ENCODE measurements around the gene RPS6KA5. TPM values are rescaled to one million over a fixed set of nuclear protein-coding genes. Genes with fewer than 3 reads are reported as not detected.

Gene RPS6KA5
- total RNA-seq, 2 donors from 2014 or later, result 15.2 to 19.2 TPM

DNA sequence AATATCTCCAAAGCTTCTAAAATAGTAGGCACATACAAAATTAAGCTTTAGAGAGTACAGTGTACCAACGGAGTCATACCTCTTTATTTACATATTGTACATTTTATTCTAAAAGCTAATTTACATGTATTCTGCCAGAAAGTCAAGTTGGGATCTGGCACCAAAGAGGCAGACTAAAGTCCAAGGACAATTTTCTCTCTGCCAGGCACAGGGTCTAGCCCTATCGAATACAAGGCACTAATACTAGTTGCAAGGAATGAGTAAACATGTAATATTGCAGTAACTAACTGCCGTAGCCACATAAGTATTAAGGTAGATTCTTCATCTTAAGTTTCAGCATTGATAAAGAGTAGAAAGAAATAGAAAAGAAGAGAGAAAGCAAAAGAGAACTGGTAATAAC is 93.9 kb downstream of the RPS6KA5 start:
- H3K27ac ChIP-seq, result no peak overlapping the region
- H3K9me3 ChIP-seq, result no peaks in the 10 kb centered on the region
- intact Hi-C loops (cut with DNase I), result no loop called here
- H3K36me3 ChIP-seq, result no peaks in the 10 kb centered on the region
- DNase-seq, result no peak
- no peak overlapping the region for H3K9ac ChIP-seq (ENCODE audit: low read depth in 2 of 2, low read length in 2 of 2)
- TF ChIP-seq, protein P1, sequence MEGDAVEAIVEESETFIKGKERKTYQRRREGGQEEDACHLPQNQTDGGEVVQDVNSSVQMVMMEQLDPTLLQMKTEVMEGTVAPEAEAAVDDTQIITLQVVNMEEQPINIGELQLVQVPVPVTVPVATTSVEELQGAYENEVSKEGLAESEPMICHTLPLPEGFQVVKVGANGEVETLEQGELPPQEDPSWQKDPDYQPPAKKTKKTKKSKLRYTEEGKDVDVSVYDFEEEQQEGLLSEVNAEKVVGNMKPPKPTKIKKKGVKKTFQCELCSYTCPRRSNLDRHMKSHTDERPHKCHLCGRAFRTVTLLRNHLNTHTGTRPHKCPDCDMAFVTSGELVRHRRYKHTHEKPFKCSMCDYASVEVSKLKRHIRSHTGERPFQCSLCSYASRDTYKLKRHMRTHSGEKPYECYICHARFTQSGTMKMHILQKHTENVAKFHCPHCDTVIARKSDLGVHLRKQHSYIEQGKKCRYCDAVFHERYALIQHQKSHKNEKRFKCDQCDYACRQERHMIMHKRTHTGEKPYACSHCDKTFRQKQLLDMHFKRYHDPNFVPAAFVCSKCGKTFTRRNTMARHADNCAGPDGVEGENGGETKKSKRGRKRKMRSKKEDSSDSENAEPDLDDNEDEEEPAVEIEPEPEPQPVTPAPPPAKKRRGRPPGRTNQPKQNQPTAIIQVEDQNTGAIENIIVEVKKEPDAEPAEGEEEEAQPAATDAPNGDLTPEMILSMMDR (IDR thresholded peaks at IDR 0.05), result no peak
- peaks cover 2% of the 10 kb centered on the region for H3K4me1 ChIP-seq
- H3K27me3 ChIP-seq, result no peaks in the 10 kb centered on the region
- H3K4me3 ChIP-seq, result no peak overlapping the region

DNA sequence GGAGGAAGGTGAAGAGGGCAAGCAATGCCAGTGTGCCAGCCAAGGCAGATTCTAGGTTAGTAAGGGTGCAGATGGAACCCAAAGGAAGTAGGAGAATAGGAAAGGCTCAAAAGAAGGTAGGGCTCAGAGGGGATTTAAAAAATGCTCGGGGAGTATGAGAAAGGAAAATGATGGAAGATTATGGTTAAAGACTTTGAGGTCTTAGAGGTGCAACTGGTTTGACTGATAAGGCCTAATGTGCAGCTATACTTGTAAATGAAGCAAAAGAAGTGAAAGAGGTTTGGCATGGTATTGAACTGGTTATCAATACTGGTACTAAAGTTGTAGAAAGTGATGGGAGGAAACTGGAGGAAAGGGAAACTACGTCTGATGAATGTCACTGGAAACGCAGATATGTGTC is 94.7 kb downstream of the RPS6KA5 start:
- no peaks in the 10 kb centered on the region for H3K36me3 ChIP-seq
- TF ChIP-seq, protein P1 (IDR thresholded peaks at IDR 0.05), result no peak
- intact Hi-C loops (cut with DNase I), result no loop called here
- DNase-seq, result no peak
- no peak overlapping the region for H3K27ac ChIP-seq
- no peak overlapping the region for H3K4me3 ChIP-seq
- H3K27me3 ChIP-seq, result no peaks in the 10 kb centered on the region
- no peaks in the 10 kb centered on the region for H3K9me3 ChIP-seq
- no peak overlapping the region for H3K9ac ChIP-seq (ENCODE audit: low read depth in 2 of 2, low read length in 2 of 2)
- peaks cover 2% of the 10 kb centered on the region for H3K4me1 ChIP-seq

DNA sequence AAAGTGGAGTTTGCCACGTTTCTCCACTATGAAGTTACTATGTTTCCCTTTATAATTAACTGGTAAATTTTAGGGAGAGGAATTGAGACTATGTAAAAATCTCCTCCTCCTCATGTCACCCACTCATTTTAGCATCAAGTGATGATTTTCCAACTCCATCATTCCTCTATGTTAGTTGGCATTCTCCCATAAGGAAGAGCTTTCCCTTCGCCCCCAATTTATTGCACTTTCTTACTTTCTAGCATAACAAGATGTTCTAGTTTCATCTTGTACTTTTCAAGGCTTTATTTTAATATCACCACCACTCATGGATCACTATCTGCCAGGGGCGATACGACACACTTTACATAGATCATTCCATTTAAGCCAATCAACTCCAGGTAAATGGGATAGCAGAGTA is 97.1 kb downstream of the RPS6KA5 start:
- no peaks in the 10 kb centered on the region for H3K36me3 ChIP-seq
- intact Hi-C loops (cut with DNase I), result no loop called here
- H3K4me3 ChIP-seq, result no peak overlapping the region
- DNase-seq, result no peak
- H3K4me1 ChIP-seq, result no peaks in the 10 kb centered on the region
- H3K27ac ChIP-seq, result no peak overlapping the region
- no peaks in the 10 kb centered on the region for H3K9me3 ChIP-seq
- H3K9ac ChIP-seq (ENCODE audit: low read depth in 2 of 2, low read length in 2 of 2), result no peak overlapping the region
- TF ChIP-seq, protein P1 (IDR thresholded peaks at IDR 0.05), result no peak
- no peaks in the 10 kb centered on the region for H3K27me3 ChIP-seq

DNA sequence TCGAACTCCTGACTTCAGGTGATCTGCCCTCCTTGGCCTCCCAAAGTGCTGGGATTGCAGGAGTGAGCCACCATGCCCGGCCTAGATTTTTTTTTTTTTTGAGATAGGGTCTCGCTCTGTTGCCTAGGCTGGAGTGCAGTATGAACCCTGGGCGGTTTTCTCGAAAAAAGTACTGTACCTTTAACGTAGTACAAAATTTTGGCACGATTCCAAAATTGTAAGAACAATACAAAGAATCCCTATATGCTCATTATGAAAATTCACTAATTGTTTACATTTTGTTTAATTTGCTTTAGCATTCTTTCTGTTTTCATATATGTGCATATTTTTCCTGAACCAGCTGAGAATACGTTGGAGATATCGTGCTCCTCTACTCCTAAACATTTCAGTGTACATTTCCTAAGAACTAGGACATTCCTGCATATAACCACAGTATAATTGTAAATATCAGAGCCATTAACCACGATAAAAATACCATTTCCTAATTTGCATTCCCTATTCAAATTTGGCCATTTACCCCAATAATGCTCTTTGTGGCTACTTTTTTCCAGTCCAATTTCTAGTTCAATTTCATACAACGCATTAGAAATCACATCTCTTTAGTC is 97.8 kb downstream of the RPS6KA5 start:
- Histone ChIP-seq H3K4me1 (no peaks in the 10 kb centered on the region), H3K27me3 (no peaks in the 10 kb centered on the region), H3K9me3 (no peaks in the 10 kb centered on the region), H3K36me3 (no peaks in the 10 kb centered on the region), H3K27ac (no peak overlapping the region), H3K9ac (ENCODE audit: low read depth in 2 of 2, low read length in 2 of 2) (no peak overlapping the region), H3K4me3 (no peak overlapping the region)
- intact Hi-C loops (cut with DNase I), result no loop called here
- TF ChIP-seq, protein P1 (IDR thresholded peaks at IDR 0.05), result no peak
- DNase-seq, result no peak

DNA sequence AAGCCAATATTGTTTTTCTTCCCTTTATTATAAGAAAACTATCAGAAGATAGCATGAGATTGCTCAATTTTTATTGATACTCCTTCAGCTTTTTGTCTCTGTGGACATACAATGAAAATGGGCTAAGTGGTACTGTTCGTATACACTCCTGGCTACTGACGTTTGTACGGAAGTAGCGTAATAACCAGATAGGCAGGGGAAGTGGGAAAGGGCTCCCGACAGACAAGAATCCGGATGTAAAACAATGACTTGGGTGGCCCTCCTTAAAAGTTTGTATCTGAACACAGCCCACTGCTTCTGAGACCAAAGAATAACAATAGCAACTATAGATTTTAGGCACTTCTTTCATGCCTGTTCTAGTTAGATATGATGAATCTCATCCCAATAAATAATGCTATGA is 99.6 kb downstream of the RPS6KA5 start:
- intact Hi-C loops (cut with DNase I), result no loop called here
- TF ChIP-seq, protein P1 (IDR thresholded peaks at IDR 0.05), result no peak
- no peak overlapping the region for H3K9ac ChIP-seq (ENCODE audit: low read depth in 2 of 2, low read length in 2 of 2)
- DNase-seq, result no peak
- no peaks in the 10 kb centered on the region for H3K36me3 ChIP-seq
- no peak overlapping the region for H3K4me3 ChIP-seq
- no peaks in the 10 kb centered on the region for H3K9me3 ChIP-seq
- H3K4me1 ChIP-seq, result no peaks in the 10 kb centered on the region
- no peak overlapping the region for H3K27ac ChIP-seq
- no peaks in the 10 kb centered on the region for H3K27me3 ChIP-seq

All from colonic mucosa (tissue), 4 donors.